Calu3 (cell line): ENCODE results near the gene ZNF736. TPM values are rescaled to one million over a fixed set of nuclear protein-coding genes. Genes with fewer than 3 reads are reported as not detected.
"Not testable (repeated sequence)": the region's sequence is repeated elsewhere in the genome, so short reads cannot be mapped to it uniquely, and the experiment has no call there.

Experiments used
- Bru-seq: library from RNA; stranded (reverse); fragments of 400-500 nt; gene quantifications from one replicate; lab custom pipeline; 2021; lab: Mats Ljungman, UMichigan
- BruChase-seq, 2 experiments: library from RNA; stranded (reverse); fragments of 400-500 nt; gene quantifications; one replicate each; lab custom pipeline; 2021; lab: Mats Ljungman, UMichigan
- BruUV-seq: library from RNA; stranded (reverse); fragments of 400-500 nt; replicated peaks from 2 replicates; lab custom pipeline; 2021; lab: Mats Ljungman, UMichigan
- CTCF ChIA-PET: fragments of 300-600 bp; sonication (Branson Sonifier 250); formaldehyde crosslinking; loops from one replicate; lab custom pipeline; 2022; ENCODE audit warnings: antibody characterized with exemption; lab: Charles Lee
- DNase-seq: peaks from one replicate; pipeline ENCODE4 v3.0.0; 2022
- H3K27ac Mint-ChIP-seq: one replicate; pipeline ENCODE4 v1.8.0; 2022; ENCODE audit warnings: mixed read lengths; ENCODE audit not compliant: unreplicated experiment
- H3K27me3 Mint-ChIP-seq: one replicate; pipeline ENCODE4 v1.8.0; 2022; ENCODE audit warnings: mixed read lengths; ENCODE audit not compliant: unreplicated experiment
- H3K36me3 Mint-ChIP-seq: one replicate; pipeline ENCODE4 v1.8.0; 2022; ENCODE audit warnings: mild to moderate bottlenecking, moderate library complexity, mixed read lengths; ENCODE audit not compliant: insufficient read depth, unreplicated experiment
- H3K4me1 Mint-ChIP-seq: one replicate; pipeline ENCODE4 v1.8.0; 2022; ENCODE audit warnings: mild to moderate bottlenecking, low read depth, mixed read lengths; ENCODE audit not compliant: unreplicated experiment
- H3K4me3 Mint-ChIP-seq: one replicate; pipeline ENCODE4 v1.8.0; 2022; ENCODE audit warnings: mild to moderate bottlenecking, low read depth, moderate library complexity, mixed read lengths; ENCODE audit not compliant: unreplicated experiment
- H3K9me3 Mint-ChIP-seq: one replicate; pipeline ENCODE4 v1.8.0; 2022; ENCODE audit warnings: low read depth, mixed read lengths; ENCODE audit not compliant: unreplicated experiment
- CTCF ChIP-seq: fragments of 200-600 bp; IDR thresholded peaks from one replicate; pipeline ENCODE4 v1.8.0; 2022; ENCODE audit warnings: antibody characterized with exemption; ENCODE audit not compliant: unreplicated experiment
- intact Hi-C: fragments of 100-400 bp; cut with micrococcal nuclease; formaldehyde crosslinking; loops from one replicate; pipeline ENCODE4 v1.10.0; 2022; ENCODE audit not compliant: unreplicated experiment
- long read RNA-seq: library from polyadenylated mRNA; stranded (forward); transcript quantifications from one replicate; pipeline ENCODE4 v2.0.0, GENCODE V29; 2022
- total RNA-seq: library from RNA; stranded (reverse); gene quantifications from 2 replicates; pipeline ENCODE4 v1.2.3, GENCODE V29; 2022

ZNF736 gene
- total RNA-seq: 8.6 and 9.2 TPM in 2 replicates
- Bru-seq, nascent RNA: percentile 70 among the genes with signal in this experiment
- BruChase-seq, experiment 1, labeled RNA remaining after a 6-hour chase: percentile 64 among the genes with signal in this experiment
- BruChase-seq, experiment 2, labeled RNA remaining after a 2-hour chase: percentile 74 among the genes with signal in this experiment
- long read RNA-seq, partial matches to known transcripts: 0 of 3 reads
- long read RNA-seq, other reads (novel, unspliced or antisense): 3 of 3 reads

- peaks cover 3% of the 10 kb centered on the region for H3K9me3 Mint-ChIP-seq
- H3K27me3 Mint-ChIP-seq: no peaks in the 10 kb centered on the region
- no peaks in the 10 kb centered on the region for H3K4me1 Mint-ChIP-seq
- intact Hi-C loops: no loop called here
- TSS peak; percentile 49 for BruUV-seq
- peak; percentile 66 for DNase-seq
- TF ChIP-seq CTCF: no peak
- CTCF ChIA-PET: no interaction called here
- peak within 1 kb of the TSS; percentile 69 for H3K4me3 Mint-ChIP-seq
- peak within 1 kb of the TSS; percentile 61 for H3K27ac Mint-ChIP-seq
- H3K36me3 Mint-ChIP-seq: peaks cover 13% of the 10 kb centered on the region
Observed at GRCh38 chr7:64313740-64314491, at the start of gene ZNF736. ZNF736 (plus strand) TSS chr7:64313961; CDS start chr7:64314151, 190 bp downstream.

GRCh38 chr7:64266341-64266919 lies 47.3 kb upstream of the ZNF736 start:
- Mint-ChIP-seq H3K9me3 (peaks cover 5% of the 10 kb centered on the region), H3K27ac (no peak overlapping the region), H3K27me3 (no peaks in the 10 kb centered on the region), H3K4me1 (no peaks in the 10 kb centered on the region), H3K36me3 (no peaks in the 10 kb centered on the region), H3K4me3 (no peak overlapping the region)
- no peak for TF ChIP-seq CTCF
- CTCF ChIA-PET: no interaction called here
- BruUV-seq: no TSS peak
- intact Hi-C loops: no loop called here
- DNase-seq: no peak

- Mint-ChIP-seq H3K27ac (no peak overlapping the region), H3K36me3 (no peaks in the 10 kb centered on the region), H3K9me3 (no peaks in the 10 kb centered on the region), H3K4me3 (no peak overlapping the region), H3K27me3 (no peaks in the 10 kb centered on the region), H3K4me1 (no peaks in the 10 kb centered on the region)
- intact Hi-C loops: no loop called here
- CTCF ChIA-PET: no interaction called here
- BruUV-seq: no TSS peak
- DNase-seq: no peak
- TF ChIP-seq CTCF: no peak
Observed at GRCh38 chr7:64277630-64278029, 36.1 kb upstream of the ZNF736 start.

- BruUV-seq: no TSS peak
- intact Hi-C loops: no loop called here
- Mint-ChIP-seq H3K9me3 (no peaks in the 10 kb centered on the region), H3K27me3 (no peaks in the 10 kb centered on the region), H3K4me1 (no peaks in the 10 kb centered on the region), H3K36me3 (no peaks in the 10 kb centered on the region), H3K4me3 (no peak overlapping the region), H3K27ac (no peak overlapping the region)
- CTCF ChIA-PET: no interaction called here
- DNase-seq: no peak
- no peak for TF ChIP-seq CTCF
Observed at GRCh38 chr7:64294701-64295420, 18.9 kb upstream of the ZNF736 start.

DNA sequence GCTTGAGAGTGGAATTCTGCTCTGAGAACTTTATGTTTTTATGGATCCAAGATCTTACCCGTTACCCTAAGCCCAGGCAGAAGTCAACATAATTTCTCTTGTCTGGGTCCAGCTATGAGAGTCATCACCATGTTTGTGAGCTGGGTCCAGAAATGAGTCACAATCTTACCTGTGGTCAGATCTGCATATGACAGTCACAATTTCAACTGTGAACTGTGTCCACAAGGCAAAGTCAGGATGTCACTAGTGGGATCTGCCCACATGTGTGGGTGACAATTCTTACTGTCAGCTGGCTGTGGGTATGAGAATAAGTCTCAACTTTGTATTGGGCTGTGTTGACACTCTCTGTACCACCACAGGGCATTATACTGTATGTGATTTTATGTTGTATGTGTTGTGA lies 16.3 kb upstream of the ZNF736 start:
- DNase-seq, H3K27me3 Mint-ChIP-seq, intact Hi-C loops, H3K4me3 Mint-ChIP-seq, CTCF ChIA-PET, H3K9me3 Mint-ChIP-seq, H3K4me1 Mint-ChIP-seq, H3K27ac Mint-ChIP-seq, H3K36me3 Mint-ChIP-seq, BruUV-seq: not testable (repeated sequence)
